Thymus (tissue), 11 donors: Measurements from ENCODE around the gene C2orf42. TPM values are rescaled to one million over a fixed set of nuclear protein-coding genes. Genes with fewer than 3 reads are reported as not detected.
"Not testable (repeated sequence)": the region's sequence is repeated elsewhere in the genome, so short reads cannot be mapped to it uniquely, and the experiment has no call there.

Experiments
- DNase-seq, 9 donors: peaks; one replicate each; pipeline ENCODE4 v3.0.0-alpha.2; 2013; ENCODE audit warnings: low spot score in 9 of 9, low read depth in 6 of 9, missing footprints in 1 of 9
- H3K27ac ChIP-seq, 2 donors: one replicate each; pipeline ENCODE4 v1.5.1; 2013; ENCODE audit warnings: control low read depth in 1 of 2, low read depth in 1 of 2, low read length in 1 of 2, mild to moderate bottlenecking in 1 of 2, moderate library complexity in 1 of 2
- H3K27me3 ChIP-seq, 2 donors: one replicate each; pipeline ENCODE4 v1.5.1; 2013; ENCODE audit warnings: low read length in 1 of 2; ENCODE audit not compliant: control insufficient read depth in 2 of 2, insufficient read depth in 1 of 2
- H3K36me3 ChIP-seq, 2 donors: one replicate each; pipeline ENCODE4 v1.5.1; 2013; ENCODE audit warnings: low read length in 1 of 2, mild to moderate bottlenecking in 1 of 2, moderate library complexity in 1 of 2; ENCODE audit not compliant: control insufficient read depth in 2 of 2, insufficient read depth in 2 of 2
- H3K4me1 ChIP-seq, 2 donors: one replicate each; pipeline ENCODE4 v1.5.1; 2013; ENCODE audit warnings: low read length in 2 of 2; ENCODE audit not compliant: control insufficient read depth in 2 of 2, insufficient read depth in 2 of 2
- H3K4me3 ChIP-seq, 2 donors: one replicate each; pipeline ENCODE4 v1.5.1; 2013; ENCODE audit warnings: low read length in 2 of 2, control low read depth in 1 of 2, mild to moderate bottlenecking in 1 of 2
- H3K9me3 ChIP-seq, 2 donors: one replicate each; pipeline ENCODE4 v1.5.1; 2013; ENCODE audit warnings: low read length in 1 of 2, mild to moderate bottlenecking in 1 of 2; ENCODE audit not compliant: control insufficient read depth in 2 of 2, insufficient read depth in 1 of 2
- WGBS: extraction: QIAGEN DNeasy Blood & Tissue Kit; methylation state at CpG from one replicate; pipeline ENCODE4 v1.1.7; 2013; 5-methylcytosine and 5-hydroxymethylcytosine counted together
- polyA plus RNA-seq: library from polyadenylated mRNA; stranded (reverse); fragments of 200-250 nt; gene quantifications from one replicate; pipeline ENCODE4 v1.2.3, GENCODE V29; 2013
- total RNA-seq: library from RNA; stranded (reverse); fragments of 120-200 nt; gene quantifications from one replicate; pipeline ENCODE4 v1.2.4, GENCODE V29; 2013
- donor health status: healthy.

Gene C2orf42
- total and polyA plus RNA-seq, 2 donors: 15.4 to 15.7 TPM

DNA sequence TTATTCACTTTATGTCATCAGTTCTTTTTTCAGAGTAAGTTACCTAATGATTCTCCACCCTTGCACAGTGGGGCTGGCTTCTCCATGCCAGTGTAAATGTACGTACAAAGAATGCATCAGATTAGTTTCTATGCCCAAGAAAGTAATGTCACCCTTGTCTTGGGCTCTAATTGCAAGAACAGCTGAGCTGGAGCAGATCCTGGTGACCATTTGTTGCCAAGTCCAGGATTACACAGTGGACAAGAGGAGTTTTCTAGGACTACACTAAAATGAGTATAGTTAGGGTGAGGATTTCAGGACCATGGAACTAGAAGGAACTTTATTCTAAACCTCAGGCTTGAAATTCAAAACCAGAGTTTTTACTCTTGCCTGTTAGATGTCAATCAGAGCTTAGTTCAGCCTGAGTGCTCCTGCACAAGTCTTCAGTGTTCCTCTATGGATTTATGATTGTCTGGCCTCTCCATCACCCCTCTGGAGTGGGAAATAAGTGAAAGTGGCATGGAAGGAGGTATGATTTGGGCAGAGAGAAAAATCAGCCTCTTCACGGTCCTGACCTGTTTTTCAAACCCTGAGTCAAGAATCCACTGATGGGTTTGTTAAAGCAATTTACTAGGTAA lies 73.8 kb downstream of the C2orf42 start:
- Histone ChIP-seq H3K9me3 (no peaks in the 10 kb centered on the region), H3K27me3 (no peaks in the 10 kb centered on the region), H3K4me1 (peaks cover 28 to 79% of the 10 kb centered on the region in 2 donors), H3K4me3 (no peak overlapping the region), H3K27ac (peak overlapping the region in 1 of 2 donors; percentile 48), H3K36me3 (no peaks in the 10 kb centered on the region)
- 96% methylated on average over 2 of the region's 2 CpGs for WGBS
- no peak for DNase-seq

DNA sequence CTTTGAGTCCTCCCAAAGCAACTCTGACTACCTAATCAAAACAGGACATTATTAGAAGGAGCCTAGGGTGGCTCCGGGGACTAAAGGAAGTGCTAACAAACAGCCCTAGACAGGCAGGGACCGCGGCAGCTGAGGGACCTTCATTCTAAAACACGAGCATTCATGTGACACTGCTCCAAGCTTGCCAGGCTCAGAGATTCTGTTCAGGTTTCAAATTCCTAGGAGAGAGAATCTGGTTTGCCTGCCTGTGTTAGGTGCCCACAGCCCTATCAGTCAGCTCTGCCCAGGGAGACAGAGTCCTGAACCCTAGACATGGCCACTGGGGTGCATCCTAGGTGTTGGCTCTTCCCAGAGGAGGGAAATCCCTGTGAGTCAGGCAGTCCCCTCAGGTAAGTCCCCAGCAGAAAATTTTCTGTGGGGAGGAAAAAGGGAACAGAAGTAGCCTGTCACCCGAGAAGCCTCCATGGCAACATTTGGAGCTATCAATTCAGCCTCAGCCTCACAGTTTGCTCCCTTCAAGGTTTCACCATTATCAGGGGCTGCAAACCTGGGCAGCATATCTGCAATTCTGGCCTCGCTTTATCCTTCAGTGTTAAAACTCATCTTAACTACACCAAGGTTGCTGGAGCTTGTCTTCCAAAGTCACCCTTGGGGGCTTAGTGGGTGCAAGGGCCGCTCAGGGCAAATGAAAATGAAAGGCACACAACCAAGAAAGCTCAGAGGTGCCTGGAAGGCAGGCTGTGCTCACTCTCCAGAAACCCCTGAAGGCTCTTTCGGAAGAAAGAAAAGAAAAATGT lies 75.0 kb downstream of the C2orf42 start:
- H3K4me1 ChIP-seq: peaks cover 28 to 78% of the 10 kb centered on the region in 2 donors
- peak overlapping the region; percentile 58 to 63 for H3K27ac ChIP-seq
- no peaks in the 10 kb centered on the region for H3K36me3 ChIP-seq
- 67% methylated on average over 8 of the region's 8 CpGs for WGBS
- H3K27me3 ChIP-seq: no peaks in the 10 kb centered on the region
- no peaks in the 10 kb centered on the region for H3K9me3 ChIP-seq
- no peak for DNase-seq
- H3K4me3 ChIP-seq: no peak overlapping the region

- no peak for DNase-seq
- Histone ChIP-seq H3K4me1 (peaks cover 23 to 66% of the 10 kb centered on the region in 2 donors), H3K9me3 (no peaks in the 10 kb centered on the region), H3K4me3 (no peak overlapping the region), H3K36me3 (no peaks in the 10 kb centered on the region), H3K27ac (peak overlapping the region; percentile 18 to 80), H3K27me3 (no peaks in the 10 kb centered on the region)
- WGBS: 98% methylated on average over 4 of the region's 4 CpGs
Measured at GRCh38 chr2:70113359-70114070, 77.3 kb downstream of the C2orf42 start.

GRCh38 chr2:70111752-70112591 lies 78.8 kb downstream of the C2orf42 start:
- Histone ChIP-seq H3K9me3 (no peaks in the 10 kb centered on the region), H3K27ac (no peak overlapping the region), H3K4me3 (no peak overlapping the region), H3K4me1 (peaks cover 23 to 69% of the 10 kb centered on the region in 2 donors), H3K27me3 (no peaks in the 10 kb centered on the region), H3K36me3 (no peaks in the 10 kb centered on the region)
- DNase-seq: no peak
- 96% methylated on average over 7 of the region's 7 CpGs for WGBS

- not testable (repeated sequence) for H3K27me3 ChIP-seq, H3K9me3 ChIP-seq, H3K4me3 ChIP-seq, H3K36me3 ChIP-seq, DNase-seq, H3K27ac ChIP-seq
- H3K4me1 ChIP-seq: peaks cover 19 to 55% of the 10 kb centered on the region in 2 donors
- WGBS: 97% methylated on average over 5 of the region's 5 CpGs
Measured at GRCh38 chr2:70110397-70110796, 80.4 kb downstream of the C2orf42 start.

- H3K36me3 ChIP-seq, H3K27ac ChIP-seq, H3K27me3 ChIP-seq, DNase-seq, H3K4me3 ChIP-seq, H3K9me3 ChIP-seq: not testable (repeated sequence)
- 97% methylated on average over 8 of the region's 8 CpGs for WGBS
- H3K4me1 ChIP-seq: peaks cover 18 to 34% of the 10 kb centered on the region in 2 donors
Measured at GRCh38 chr2:70106138-70106537, 84.7 kb downstream of the C2orf42 start.

DNA sequence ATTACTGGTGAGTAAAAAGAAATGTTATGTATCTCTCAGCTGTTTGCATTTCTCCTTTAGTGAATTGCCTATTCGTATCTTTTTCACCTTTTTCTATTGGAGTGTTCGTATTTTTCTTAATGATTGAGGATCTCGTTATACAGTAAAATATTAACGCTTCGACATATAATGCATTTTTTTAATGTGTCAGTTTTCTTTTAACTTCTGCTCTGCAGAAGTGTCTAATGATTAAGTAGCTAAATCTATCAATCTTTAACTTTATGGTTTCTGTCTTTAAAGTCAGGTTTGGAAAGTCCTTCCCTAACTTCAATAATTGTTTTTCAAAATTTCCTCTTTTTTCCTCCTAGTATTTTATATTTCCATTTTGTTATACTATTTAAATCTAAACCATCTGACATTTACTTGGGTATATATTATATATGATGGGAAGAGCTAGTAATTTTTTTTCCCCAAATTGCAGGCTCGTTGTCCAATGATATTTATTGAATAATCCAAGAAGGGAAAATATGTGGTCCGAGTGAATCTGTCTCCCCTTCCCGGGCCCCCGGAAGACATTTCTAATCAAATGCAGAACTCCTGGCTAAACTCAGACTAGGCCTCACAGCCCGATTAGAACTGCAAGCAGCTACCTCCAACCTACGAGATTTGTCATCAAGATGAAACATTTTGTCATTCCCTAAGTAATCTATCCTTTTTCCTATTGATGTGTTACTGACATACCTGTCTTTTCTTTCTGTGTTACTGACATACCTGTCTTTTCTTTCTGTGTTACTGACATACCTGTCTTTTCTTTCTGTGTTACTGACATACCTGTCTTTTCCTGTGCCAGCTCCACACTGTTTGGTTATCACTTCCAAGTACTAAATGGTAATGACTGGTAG lies 86.3 kb downstream of the C2orf42 start:
- H3K36me3 ChIP-seq: no peaks in the 10 kb centered on the region
- peaks cover 16 to 27% of the 10 kb centered on the region in 2 donors for H3K4me1 ChIP-seq
- H3K27ac ChIP-seq: peak overlapping the region; percentile 86
- H3K4me3 ChIP-seq: peak overlapping the region in 1 of 2 donors; percentile 20
- no peaks in the 10 kb centered on the region for H3K27me3 ChIP-seq
- DNase-seq: peak in 4 of 9 donors; percentile 61 to 89 (median 70)
- H3K9me3 ChIP-seq: no peaks in the 10 kb centered on the region
- WGBS: 41% methylated on average over 11 of the region's 11 CpGs

- H3K9me3 ChIP-seq: no peaks in the 10 kb centered on the region
- H3K36me3 ChIP-seq: no peaks in the 10 kb centered on the region
- H3K4me3 ChIP-seq: no peak overlapping the region
- no peaks in the 10 kb centered on the region for H3K27me3 ChIP-seq
- DNase-seq: peak in 1 of 9 donors; percentile 69
- 80% methylated on average over 5 of the region's 5 CpGs for WGBS
- H3K4me1 ChIP-seq: peaks cover 12 to 22% of the 10 kb centered on the region in 2 donors
- peak overlapping the region; percentile 86 for H3K27ac ChIP-seq
Measured at GRCh38 chr2:70103531-70104061, 87.2 kb downstream of the C2orf42 start.
